ENCODE measurements around the gene MSRB1. TPM values are rescaled to one million over a fixed set of nuclear protein-coding genes. Genes with fewer than 3 reads are reported as not detected.

The MSRB1 gene, protein sequence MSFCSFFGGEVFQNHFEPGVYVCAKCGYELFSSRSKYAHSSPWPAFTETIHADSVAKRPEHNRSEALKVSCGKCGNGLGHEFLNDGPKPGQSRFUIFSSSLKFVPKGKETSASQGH
- total RNA-seq, result 10 to 100 TPM in 2 of 5 donors, 1 to 10 TPM in 3; 5.6 to 11.9 (median 9.6) TPM
- total RNA-seq (2013), result 6.1 TPM
- total RNA-seq, result 1.8 to 13.7 (median 5.2) reads per million in 29 experiments

DNA sequence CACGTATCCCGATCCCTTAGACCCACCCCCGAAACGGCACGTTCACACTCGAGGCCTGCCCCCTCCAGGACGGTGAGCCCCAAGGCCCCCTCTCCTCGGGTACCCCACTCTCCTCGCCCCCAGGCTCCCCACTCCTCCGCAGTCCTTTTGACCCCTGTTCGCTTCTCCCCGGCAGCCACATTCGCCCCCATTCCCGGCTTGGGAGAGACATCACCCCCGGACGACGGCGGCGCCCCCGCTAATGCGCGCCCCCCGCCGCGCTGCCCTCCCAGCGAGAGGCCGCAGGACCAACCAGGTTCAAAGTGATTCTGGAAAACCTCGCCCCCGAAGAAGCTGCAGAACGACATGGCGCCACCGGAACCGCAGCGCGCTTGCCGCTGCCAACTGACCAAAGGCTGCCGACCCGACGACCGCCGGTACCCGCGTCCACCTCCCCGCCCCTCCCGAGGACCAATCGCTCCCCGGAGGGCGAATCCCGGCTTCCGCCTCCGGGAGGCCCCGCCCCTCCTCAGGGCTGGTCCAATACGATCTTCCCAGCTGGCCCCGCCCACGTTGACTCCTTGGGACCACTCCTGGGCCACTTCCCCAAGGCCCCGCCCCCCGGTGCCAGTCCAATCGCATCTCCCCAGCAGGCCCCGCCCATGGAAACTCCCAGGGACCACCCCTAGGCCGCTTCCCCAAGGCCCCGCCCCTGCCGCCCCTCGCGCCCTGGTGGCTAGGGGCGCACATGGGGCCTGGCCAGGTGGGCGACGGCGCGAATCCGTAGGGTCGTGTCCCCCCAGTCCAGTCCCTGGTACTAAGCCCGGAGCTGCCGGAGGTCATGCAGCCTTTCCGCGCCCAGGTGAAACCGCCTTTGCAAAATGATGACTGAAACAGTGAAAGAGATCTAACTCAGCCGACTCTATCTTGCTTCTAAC lies at the start of gene MSRB1:
MSRB1 (minus strand) TSS at position 390 of the 917 bp plus-strand sequence; CDS start at position 347, 43 bp downstream.
- peak within 1 kb of the TSS; percentile 63 to 85 for H3K27ac Mint-ChIP-seq

DNA sequence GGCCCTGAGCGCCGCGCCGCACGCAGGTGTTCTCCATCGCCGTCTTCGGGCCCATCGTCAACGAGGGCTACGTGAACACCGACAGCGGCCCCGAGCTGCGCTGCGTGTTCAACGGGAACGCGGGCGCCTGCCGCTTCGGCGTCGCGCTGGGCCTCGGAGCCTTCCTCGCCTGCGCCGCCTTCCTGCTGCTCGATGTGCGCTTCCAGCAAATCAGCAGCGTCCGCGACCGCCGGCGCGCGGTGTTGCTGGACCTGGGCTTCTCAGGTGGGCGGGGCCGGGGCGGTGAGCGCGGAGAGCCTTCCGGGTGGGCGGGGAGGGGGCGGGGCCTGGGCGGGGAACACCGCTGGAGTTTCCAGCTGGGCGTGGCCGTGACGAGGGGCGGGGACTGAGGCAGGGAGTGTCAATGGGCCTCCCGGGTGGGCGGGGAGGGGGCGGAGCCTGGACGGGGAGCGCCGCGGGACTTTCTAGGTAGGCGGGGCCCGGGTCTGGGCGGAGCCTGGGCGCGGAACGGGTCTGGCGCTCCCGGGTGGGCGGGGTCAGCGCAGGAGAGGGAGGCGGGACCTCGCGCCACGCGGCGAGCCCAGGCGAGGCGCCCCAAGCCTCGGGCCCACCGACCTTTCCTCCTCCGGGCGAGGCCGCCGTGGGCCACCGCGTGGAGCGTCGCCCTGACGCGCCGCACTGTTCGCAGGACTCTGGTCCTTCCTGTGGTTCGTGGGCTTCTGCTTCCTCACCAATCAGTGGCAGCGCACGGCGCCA lies 49.1 kb upstream of the MSRB1 start:
- ChIA-PET POLR2A (interaction anchor here in 1 of 2 donors (0.6 to 1.4 kb wide), 5 partner anchors 10 to 230 kb away, joined by 3 to 9 read pairs (median 3); partner anchors contain the start of gene RPS2), CTCF (interaction anchor here in 1 of 2 donors (0.5 to 1.1 kb wide), 4 partner anchors 12 to 163 kb away, joined by 3 read pairs; partner anchors contain the start of genes RPS2 and TRAF7)
- peak overlapping the region; percentile 73 to 77 (median 75) for H3K4me3 Mint-ChIP-seq
- peak overlapping the region; percentile 68 for H3K27ac ChIP-seq (ENCODE audit: low read length)
- peaks cover 7 to 28% (median 19%) of the 10 kb centered on the region in 3 donors for H3K4me1 Mint-ChIP-seq
- peaks cover 3 to 35% of the 10 kb centered on the region in 2 experiments for H3K27me3 ChIP-seq (replicated peaks in 1 of 2; ENCODE audit: control insufficient read depth in 2 of 2, extremely low read depth in 1 of 2, insufficient read depth in 2 of 2, low read length in 1 of 2)
- no peaks in the 10 kb centered on the region for H3K9me3 Mint-ChIP-seq
- peaks cover 5 to 14% of the 10 kb centered on the region in 2 donors for H3K27me3 Mint-ChIP-seq
- H3K27ac Mint-ChIP-seq, result peak overlapping the region in 1 of 2 donors; percentile 12
- peaks cover under 1% of the 10 kb centered on the region for H3K36me3 Mint-ChIP-seq
- peaks cover 16 to 30% of the 10 kb centered on the region in 2 experiments for H3K4me1 ChIP-seq (ENCODE audit: control insufficient read depth in 1 of 2, extremely low read depth in 1 of 2, insufficient read depth in 2 of 2, low read length in 2 of 2)
- peak; percentile 90 to 99 (median 97) for DNase-seq
- peak; percentile 79 to 89 (median 83) for ATAC-seq (replicated peaks in 1 of 4)
- H3K9me3 ChIP-seq, result no peaks in the 10 kb centered on the region
- peaks cover under 1 to 2% of the 10 kb centered on the region in 2 donors for H3K36me3 ChIP-seq (ENCODE audit: control insufficient read depth in 2 of 2, extremely low read depth in 1 of 2, insufficient read depth in 1 of 2, low read length in 1 of 2)
- H3K4me3 ChIP-seq (ENCODE audit: control insufficient read depth in 1 of 2, extremely low read depth in 1 of 2, low read length in 1 of 2), result peak overlapping the region; percentile 35 to 52
- 6% methylated on average over 73 of the region's 96 CpGs for WGBS (ENCODE audit: insufficient coverage)

More for the DNA sequence above, at the start of gene MSRB1:
- Histone ChIP-seq H3K27me3 (replicated peaks in 1 of 2; ENCODE audit: control insufficient read depth in 2 of 2, extremely low read depth in 1 of 2, insufficient read depth in 2 of 2, low read length in 1 of 2) (no peaks in the 10 kb centered on the region), H3K9me3 (no peaks in the 10 kb centered on the region), H3K36me3 (ENCODE audit: control insufficient read depth in 2 of 2, extremely low read depth in 1 of 2, insufficient read depth in 1 of 2, low read length in 1 of 2) (peaks cover 7 to 18% of the 10 kb centered on the region in 2 donors), H3K27ac (ENCODE audit: low read length) (peak within 1 kb of the TSS; percentile 68), H3K4me3 (ENCODE audit: control insufficient read depth in 1 of 2, extremely low read depth in 1 of 2, low read length in 1 of 2) (peak within 1 kb of the TSS; percentile 70 to 90), H3K4me1 (ENCODE audit: control insufficient read depth in 1 of 2, extremely low read depth in 1 of 2, insufficient read depth in 2 of 2, low read length in 2 of 2) (peaks cover 2 to 22% of the 10 kb centered on the region in 2 experiments)
- H3K27me3 Mint-ChIP-seq, result no peaks in the 10 kb centered on the region
- ChIA-PET CTCF (interaction anchor here in 1 of 2 donors (1.1 kb wide), 1 partner anchor 61 kb away, joined by 3 read pairs; no protein-coding TSS in a partner anchor), POLR2A (interaction anchor here (0.5 to 1.0 kb wide), 4 partner anchors 14 to 212 kb away, joined by 3 to 12 read pairs (median 5); partner anchors contain the start of genes RPS2 (in 1 of the 2) and TRAF7 (in 1 of the 2))
- WGBS (ENCODE audit: insufficient coverage), result 0% methylated on average over 58 of the region's 77 CpGs
- DNase-seq (peak; percentile 94 to 100 (median 98)), ATAC-seq (replicated peaks in 1 of 4) (peak; percentile 97 to 99 (median 98))
- no peaks in the 10 kb centered on the region for H3K9me3 Mint-ChIP-seq
- H3K4me3 Mint-ChIP-seq, result peak within 1 kb of the TSS; percentile 80 to 89 (median 82)
- peaks cover 1% of the 10 kb centered on the region for H3K36me3 Mint-ChIP-seq
- peaks cover 6 to 23% (median 14%) of the 10 kb centered on the region in 3 donors for H3K4me1 Mint-ChIP-seq

DNA sequence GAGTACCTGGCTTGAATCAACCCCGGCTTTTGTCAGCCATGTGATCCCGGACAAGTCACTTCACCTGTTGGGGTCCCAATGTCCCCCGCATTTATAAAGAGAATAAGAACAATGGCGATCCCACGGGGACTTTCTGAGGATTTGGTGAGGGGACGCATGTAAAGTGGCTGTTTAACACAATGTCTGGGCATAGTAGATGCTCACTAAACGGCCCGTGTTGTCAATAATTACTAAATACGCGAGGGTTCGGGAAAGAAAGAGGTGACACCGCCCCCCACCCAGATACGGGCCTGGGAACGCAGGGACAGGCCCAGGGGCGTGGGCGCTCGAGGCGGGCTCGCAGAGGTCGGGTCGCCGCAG lies 48.6 kb upstream of the MSRB1 start:
- peaks cover 1% of the 10 kb centered on the region for H3K36me3 Mint-ChIP-seq
- Histone ChIP-seq H3K27ac (ENCODE audit: low read length) (peak overlapping the region; percentile 68), H3K4me1 (ENCODE audit: control insufficient read depth in 1 of 2, extremely low read depth in 1 of 2, insufficient read depth in 2 of 2, low read length in 2 of 2) (peaks cover 16 to 30% of the 10 kb centered on the region in 2 experiments), H3K36me3 (ENCODE audit: control insufficient read depth in 2 of 2, extremely low read depth in 1 of 2, insufficient read depth in 1 of 2, low read length in 1 of 2) (no peaks in the 10 kb centered on the region), H3K9me3 (no peaks in the 10 kb centered on the region), H3K4me3 (ENCODE audit: control insufficient read depth in 1 of 2, extremely low read depth in 1 of 2, low read length in 1 of 2) (peak overlapping the region; percentile 35 to 52), H3K27me3 (replicated peaks in 1 of 2; ENCODE audit: control insufficient read depth in 2 of 2, extremely low read depth in 1 of 2, insufficient read depth in 2 of 2, low read length in 1 of 2) (peaks cover 3 to 35% of the 10 kb centered on the region in 2 experiments)
- CTCF ChIA-PET, result interaction anchor here in 1 of 2 donors (1.1 kb wide), 1 partner anchor 27 kb away, joined by 3 read pairs; the partner anchor contains the start of gene RPS2
- H3K9me3 Mint-ChIP-seq, result no peaks in the 10 kb centered on the region
- peaks cover 7 to 29% (median 19%) of the 10 kb centered on the region in 3 donors for H3K4me1 Mint-ChIP-seq
- WGBS (ENCODE audit: insufficient coverage), result 10% methylated on average over 20 of the region's 22 CpGs
- ATAC-seq (replicated peaks in 1 of 4), result no peak
- no peak for DNase-seq
- peak overlapping the region; percentile 73 to 77 (median 75) for H3K4me3 Mint-ChIP-seq
- POLR2A ChIA-PET, result interaction anchor here in 1 of 2 donors (0.6 to 1.4 kb wide), 4 partner anchors 21 to 230 kb away, joined by 3 to 9 read pairs (median 4); partner anchors contain the start of gene RPS2
- peaks cover 5 to 14% of the 10 kb centered on the region in 2 donors for H3K27me3 Mint-ChIP-seq
- peak overlapping the region; percentile 12 to 57 for H3K27ac Mint-ChIP-seq

DNA sequence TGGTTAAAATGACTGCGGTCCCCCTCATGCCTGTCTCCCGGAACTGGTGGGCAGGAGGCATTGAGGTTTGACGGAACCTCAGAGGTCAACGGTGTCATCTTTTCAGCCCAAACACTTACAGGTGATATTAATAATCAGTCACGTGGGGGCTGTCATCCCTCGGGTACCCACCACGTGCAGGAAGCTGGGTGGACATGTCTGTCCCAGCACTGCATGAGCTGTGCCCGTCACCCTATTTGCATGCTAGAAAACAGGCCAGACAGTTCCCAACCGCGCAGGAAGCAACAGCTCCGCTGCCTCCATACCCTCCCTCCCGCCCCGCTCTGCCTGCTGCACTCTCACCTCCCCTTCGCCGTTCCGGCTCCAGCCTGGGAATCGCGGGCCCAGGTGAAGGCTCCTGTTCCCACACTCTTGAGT lies 48.1 kb upstream of the MSRB1 start:
- peak overlapping the region; percentile 12 to 57 for H3K27ac Mint-ChIP-seq
- Histone ChIP-seq H3K27me3 (replicated peaks in 1 of 2; ENCODE audit: control insufficient read depth in 2 of 2, extremely low read depth in 1 of 2, insufficient read depth in 2 of 2, low read length in 1 of 2) (peaks cover 3 to 35% of the 10 kb centered on the region in 2 experiments), H3K36me3 (ENCODE audit: control insufficient read depth in 2 of 2, extremely low read depth in 1 of 2, insufficient read depth in 1 of 2, low read length in 1 of 2) (peaks cover 0 to 3% of the 10 kb centered on the region in 2 donors), H3K9me3 (no peaks in the 10 kb centered on the region), H3K27ac (ENCODE audit: low read length) (peak overlapping the region; percentile 68), H3K4me1 (ENCODE audit: control insufficient read depth in 1 of 2, extremely low read depth in 1 of 2, insufficient read depth in 2 of 2, low read length in 2 of 2) (peaks cover 16 to 30% of the 10 kb centered on the region in 2 experiments), H3K4me3 (ENCODE audit: control insufficient read depth in 1 of 2, extremely low read depth in 1 of 2, low read length in 1 of 2) (peak overlapping the region; percentile 52 to 58)
- peaks cover 5 to 14% of the 10 kb centered on the region in 2 donors for H3K27me3 Mint-ChIP-seq
- WGBS (ENCODE audit: insufficient coverage), result under 1% methylated on average over 18 of the region's 18 CpGs
- H3K4me1 Mint-ChIP-seq, result peaks cover 7 to 30% (median 19%) of the 10 kb centered on the region in 3 donors
- H3K4me3 Mint-ChIP-seq, result peak overlapping the region; percentile 73 to 77 (median 75)
- H3K9me3 Mint-ChIP-seq, result no peaks in the 10 kb centered on the region
- ATAC-seq (replicated peaks in 1 of 4) (peak; percentile 21 to 38 (median 30)), DNase-seq (peak in 25 of 35 experiments; percentile 15 to 75 (median 46))
- ChIA-PET CTCF (no interaction called here), POLR2A (interaction anchor here in 1 of 2 donors (0.9 kb wide), 1 partner anchor 20 kb away, joined by 3 read pairs; no protein-coding TSS in a partner anchor)
- peaks cover 5% of the 10 kb centered on the region for H3K36me3 Mint-ChIP-seq

DNA sequence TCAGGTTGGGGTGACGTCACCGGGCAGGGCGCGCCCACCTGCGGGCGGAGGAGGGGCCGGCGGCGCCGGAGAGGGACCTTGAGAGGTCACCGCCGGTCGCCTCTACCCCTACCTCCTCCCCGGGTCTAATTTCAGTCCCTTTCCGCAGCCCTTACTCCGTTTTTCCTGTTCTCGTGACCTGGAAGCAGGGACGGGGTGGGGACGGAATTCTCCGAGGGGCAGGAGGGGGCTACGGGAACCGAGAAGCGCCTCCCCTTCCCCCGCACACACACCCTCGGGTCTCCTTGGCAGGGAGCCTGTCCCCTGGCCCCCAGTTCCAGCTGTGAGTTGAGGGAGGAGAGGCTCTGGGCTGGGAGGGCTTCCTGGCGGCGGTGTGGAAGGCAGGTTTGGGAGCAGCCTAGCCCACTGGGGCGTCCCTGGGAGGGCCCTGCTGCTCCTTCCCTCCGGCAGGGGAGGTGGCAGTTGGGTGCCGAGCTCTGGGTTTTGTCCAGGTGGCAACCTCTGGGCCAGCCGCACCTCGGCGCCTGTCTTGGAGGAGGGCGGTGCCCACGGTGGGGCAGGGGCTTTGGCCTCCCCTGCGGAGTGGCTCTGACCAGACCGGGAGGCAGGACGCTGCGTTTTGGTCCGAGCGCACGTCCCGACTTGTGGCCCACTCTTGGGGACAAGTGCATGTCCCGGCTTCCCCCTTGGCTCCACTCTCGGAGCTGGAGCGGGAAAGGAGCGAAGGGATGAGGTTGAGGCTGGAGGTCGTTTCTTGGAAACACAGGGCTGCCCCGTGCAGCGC lies 47.5 kb upstream of the MSRB1 start:
- peak overlapping the region in 1 of 2 donors; percentile 39 for H3K27ac Mint-ChIP-seq
- Histone ChIP-seq H3K4me1 (ENCODE audit: control insufficient read depth in 1 of 2, extremely low read depth in 1 of 2, insufficient read depth in 2 of 2, low read length in 2 of 2) (peaks cover 16 to 30% of the 10 kb centered on the region in 2 experiments), H3K27ac (ENCODE audit: low read length) (no peak overlapping the region), H3K36me3 (ENCODE audit: control insufficient read depth in 2 of 2, extremely low read depth in 1 of 2, insufficient read depth in 1 of 2, low read length in 1 of 2) (peaks cover 0 to 7% of the 10 kb centered on the region in 2 donors), H3K4me3 (ENCODE audit: control insufficient read depth in 1 of 2, extremely low read depth in 1 of 2, low read length in 1 of 2) (peak overlapping the region; percentile 52 to 58), H3K27me3 (replicated peaks in 1 of 2; ENCODE audit: control insufficient read depth in 2 of 2, extremely low read depth in 1 of 2, insufficient read depth in 2 of 2, low read length in 1 of 2) (peaks cover 3 to 35% of the 10 kb centered on the region in 2 experiments), H3K9me3 (no peaks in the 10 kb centered on the region)
- no peaks in the 10 kb centered on the region for H3K9me3 Mint-ChIP-seq
- CTCF ChIA-PET, result no interaction called here
- no peak for ATAC-seq (replicated peaks in 1 of 4)
- H3K4me1 Mint-ChIP-seq, result peaks cover 7 to 30% (median 19%) of the 10 kb centered on the region in 3 donors
- POLR2A ChIA-PET, result interaction anchor here in 1 of 2 donors (0.9 kb wide), 1 partner anchor 20 kb away, joined by 3 read pairs; no protein-coding TSS in a partner anchor
- peaks cover 5 to 14% of the 10 kb centered on the region in 2 donors for H3K27me3 Mint-ChIP-seq
- 6% methylated on average over 28 of the region's 50 CpGs for WGBS (ENCODE audit: insufficient coverage)
- H3K4me3 Mint-ChIP-seq, result peak overlapping the region; percentile 73 to 77 (median 75)
- peaks cover 5% of the 10 kb centered on the region for H3K36me3 Mint-ChIP-seq
- DNase-seq, result peak in 5 of 35 experiments; percentile 32 to 56 (median 50)

Measured in T-cell (primary cell).